Neural cell (in vitro differentiated cells): ENCODE data around the gene TMPRSS4. TPM values are rescaled to one million over a fixed set of nuclear protein-coding genes. Genes with fewer than 3 reads are reported as not detected.

ENCODE experiments used
- H2AFZ ChIP-seq: fragments of 200-600, 300-800 bp; sonication (generic), shearing (Covaris generic); 2 replicates; pipeline ENCODE4 v1.6.0; 2014; ENCODE audit warnings: low read depth, mild to moderate bottlenecking, antibody characterized with exemption, low read length, moderate library complexity
- H3F3A ChIP-seq: fragments of 200-600 bp; shearing (Covaris generic); 2 replicates; pipeline ENCODE4 v1.6.1; 2016; ENCODE audit warnings: mild to moderate bottlenecking, moderate library complexity, mixed read lengths, antibody characterized with exemption, low read length; ENCODE audit not compliant: insufficient read depth, poor library complexity, severe bottlenecking
- H3K27ac ChIP-seq: fragments of 200-600, 300-800 bp; sonication (generic), shearing (Covaris generic); 2 replicates; pipeline ENCODE4 v1.5.1; 2014; ENCODE audit warnings: mild to moderate bottlenecking, low read length, moderate library complexity
- H3K27me3 ChIP-seq: fragments of 300-800, 200-600 bp; sonication (generic), shearing (Covaris generic); 2 replicates; pipeline ENCODE4 v1.6.0; 2014; ENCODE audit warnings: mild to moderate bottlenecking, low read depth, low read length, moderate library complexity; ENCODE audit not compliant: insufficient read depth
- H3K36me3 ChIP-seq: fragments of 300-800, 200-600 bp; sonication (generic), shearing (Covaris generic); 2 replicates; pipeline ENCODE4 v1.5.1; 2014; ENCODE audit warnings: mild to moderate bottlenecking, antibody characterized with exemption, low read length, moderate library complexity; ENCODE audit not compliant: insufficient read depth
- H3K4me2 ChIP-seq: fragments of 300-800, 200-600 bp; sonication (generic), shearing (Covaris generic); 2 replicates; pipeline ENCODE4 v1.6.0; 2014; ENCODE audit warnings: mild to moderate bottlenecking, low read length
- H3K4me3 ChIP-seq: fragments of 300-800, 200-600 bp; sonication (generic), shearing (Covaris generic); 2 replicates; pipeline ENCODE4 v1.5.1; 2014; ENCODE audit warnings: mild to moderate bottlenecking, low read length, moderate library complexity
- H3K79me2 ChIP-seq: fragments of 200-600 bp; shearing (Covaris generic); replicated peaks from 2 replicates; pipeline ENCODE4 v1.6.0; 2014; ENCODE audit warnings: mild to moderate bottlenecking, low read length, moderate library complexity; ENCODE audit not compliant: insufficient read depth
- H3K9ac ChIP-seq: fragments of 300-800, 200-600 bp; sonication (generic), shearing (Covaris generic); 2 replicates; pipeline ENCODE4 v1.6.1; 2016; ENCODE audit warnings: mild to moderate bottlenecking, low read length, mixed read lengths
- H3K9me2 ChIP-seq: fragments of 200-600 bp; shearing (Covaris generic); 2 replicates; pipeline ENCODE4 v1.6.1; 2016; ENCODE audit warnings: mild to moderate bottlenecking, low read length, mixed read lengths; ENCODE audit not compliant: insufficient read depth
- H3K9me3 ChIP-seq: fragments of 200-600, 300-800 bp; sonication (generic), shearing (Covaris generic); 2 replicates; pipeline ENCODE4 v1.6.1; 2016; ENCODE audit warnings: mild to moderate bottlenecking, mixed run types, low read length, moderate library complexity, mixed read lengths
- H4K20me1 ChIP-seq: fragments of 200-600 bp; shearing (Covaris generic); 2 replicates; pipeline ENCODE4 v1.6.1; 2016; ENCODE audit warnings: mild to moderate bottlenecking, mixed run types; ENCODE audit not compliant: insufficient read depth
- CTCF ChIP-seq: fragments of 450-650 bp; IDR thresholded peaks from 2 replicates; pipeline ENCODE4 v1.5.1; 2014; ENCODE audit warnings: antibody characterized with exemption, mild to moderate bottlenecking, moderate library complexity; ENCODE audit not compliant: poor library complexity, severe bottlenecking
- EP300 ChIP-seq: fragments of 450-650 bp; conservative IDR thresholded peaks from 2 replicates; pipeline ENCODE4 v1.6.1; 2014; ENCODE audit warnings: antibody characterized with exemption, mild to moderate bottlenecking, moderate library complexity; ENCODE audit not compliant: poor library complexity, severe bottlenecking
- EZH2 ChIP-seq: fragments of 200-600, 300-800 bp; shearing (Covaris generic), sonication (generic); IDR thresholded peaks from 2 replicates; pipeline ENCODE4 v1.6.1; 2014; ENCODE audit warnings: antibody characterized with exemption, low read length, borderline replicate concordance, mild to moderate bottlenecking; ENCODE audit not compliant: insufficient read depth, poor library complexity, severe bottlenecking
- MXI1 ChIP-seq: fragments of 450-650 bp; conservative IDR thresholded peaks from 2 replicates; pipeline ENCODE4 v1.6.1; 2014; ENCODE audit warnings: antibody characterized with exemption, mild to moderate bottlenecking; ENCODE audit not compliant: poor library complexity, severe bottlenecking
- POLR2AphosphoS5 ChIP-seq: IDR thresholded peaks from 2 replicates; pipeline ENCODE4 v1.6.1; 2012
- RAD21 ChIP-seq: fragments of 450-650 bp; conservative IDR thresholded peaks from 2 replicates; pipeline ENCODE4 v1.6.1; 2014; ENCODE audit warnings: antibody characterized with exemption, mild to moderate bottlenecking, moderate library complexity
- REST ChIP-seq: IDR thresholded peaks from 2 replicates; pipeline ENCODE4 v1.6.1; 2012; ENCODE audit warnings: borderline replicate concordance
- SMC3 ChIP-seq: fragments of 450-650 bp; conservative IDR thresholded peaks from 2 replicates; pipeline ENCODE4 v1.6.1; 2014; ENCODE audit warnings: antibody characterized with exemption, mild to moderate bottlenecking, moderate library complexity; ENCODE audit not compliant: poor library complexity
- TAF1 ChIP-seq: IDR thresholded peaks from 2 replicates; pipeline ENCODE4 v1.6.1; 2012; ENCODE audit warnings: low read depth
- polyA plus RNA-seq: library from polyadenylated mRNA; depleted of rRNA; stranded (reverse); fragments of >200 nt; gene quantifications from 2 replicates; pipeline ENCODE4 v1.2.3, GENCODE V29; 2014

TMPRSS4 gene
- polyA plus RNA-seq, 1 donor from 2014 or later, result not detected

GRCh38 chr11:118047749-118048148 is 29.1 kb upstream of the TMPRSS4 start:
- Histone ChIP-seq H3K36me3 (no peaks in the 10 kb centered on the region), H3K9ac (no peak overlapping the region), H3K9me2 (no peaks in the 10 kb centered on the region), H2AFZ (no peak overlapping the region), H3K27me3 (no peaks in the 10 kb centered on the region), H3K9me3 (no peaks in the 10 kb centered on the region), H3K4me3 (no peak overlapping the region), H3K27ac (no peak overlapping the region), H3F3A (no peaks in the 10 kb centered on the region), H3K79me2 (no peaks in the 10 kb centered on the region), H3K4me2 (no peak overlapping the region), H4K20me1 (no peaks in the 10 kb centered on the region)
- TF ChIP-seq RAD21 (no peak), EP300 (no peak), MXI1 (no peak), TAF1 (no peak), SMC3 (no peak), REST (no peak), CTCF (no peak), POLR2AphosphoS5 (no peak), EZH2 (no peak)

DNA sequence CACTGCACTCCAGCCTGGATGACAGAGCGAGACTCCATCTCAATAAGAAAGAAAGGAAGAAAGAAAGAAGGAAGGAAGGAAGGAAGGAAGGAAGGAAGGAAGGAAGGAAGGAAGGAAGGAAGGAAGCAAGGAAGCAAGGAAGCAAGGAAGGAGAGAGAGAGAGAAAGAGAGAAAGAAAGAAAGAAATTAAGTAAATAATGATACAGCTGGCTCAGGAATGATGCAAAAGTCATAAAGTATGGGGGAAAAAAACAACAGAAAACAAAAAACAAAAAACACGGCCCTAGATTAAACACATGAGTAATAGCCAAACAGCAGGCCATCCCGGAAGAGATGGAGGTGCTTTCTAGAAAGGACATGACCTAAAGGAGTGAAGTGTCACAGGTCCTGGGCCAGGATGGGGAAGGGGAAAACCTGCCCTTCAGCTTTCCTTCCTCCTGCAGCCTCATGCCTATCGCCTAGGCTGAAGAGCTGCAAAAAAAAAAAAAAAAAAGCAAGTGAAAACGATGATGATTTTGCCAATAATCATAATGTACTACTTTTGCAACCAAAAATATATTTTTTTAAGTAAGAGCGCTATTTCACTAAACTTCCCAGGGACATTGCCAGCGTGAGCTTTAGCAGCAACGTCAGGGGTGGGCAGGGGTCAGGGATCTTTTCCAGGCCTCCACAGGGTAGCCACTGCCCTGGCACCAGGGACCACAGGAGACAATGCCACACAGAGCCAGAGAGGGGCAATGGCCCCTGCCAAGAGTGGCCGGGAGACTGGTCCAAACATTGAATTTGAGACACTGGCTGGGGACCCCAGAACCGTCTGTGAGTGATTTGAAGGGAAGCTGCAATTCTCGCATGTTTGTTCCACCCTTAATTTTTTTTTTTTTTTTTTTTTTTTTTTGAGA is 28.2 kb upstream of the TMPRSS4 start:
- no peaks in the 10 kb centered on the region for H3K36me3 ChIP-seq
- no peak for TF ChIP-seq POLR2AphosphoS5
- TF ChIP-seq EP300, result no peak
- no peak for TF ChIP-seq TAF1
- TF ChIP-seq EZH2, result no peak
- no peak for TF ChIP-seq MXI1
- no peak for TF ChIP-seq SMC3
- no peak for TF ChIP-seq CTCF
- no peak for TF ChIP-seq REST
- no peak for TF ChIP-seq RAD21
- H3F3A ChIP-seq, result no peaks in the 10 kb centered on the region
- H3K27ac ChIP-seq, result no peak overlapping the region
- no peaks in the 10 kb centered on the region for H3K79me2 ChIP-seq
- H3K9ac ChIP-seq, result no peak overlapping the region
- H3K9me3 ChIP-seq, result no peaks in the 10 kb centered on the region
- H3K9me2 ChIP-seq, result no peaks in the 10 kb centered on the region
- no peak overlapping the region for H3K4me3 ChIP-seq
- no peak overlapping the region for H2AFZ ChIP-seq
- H3K4me2 ChIP-seq, result no peak overlapping the region
- no peaks in the 10 kb centered on the region for H4K20me1 ChIP-seq
- no peaks in the 10 kb centered on the region for H3K27me3 ChIP-seq
